Stromal cell of bone marrow (primary cell): ENCODE data around the gene GPRASP2.

Experiments
- DNase-seq: peaks from one replicate; pipeline ENCODE4 v3.0.0-alpha.2; 2012; ENCODE audit warnings: low read depth

GPRASP2 gene

DNA sequence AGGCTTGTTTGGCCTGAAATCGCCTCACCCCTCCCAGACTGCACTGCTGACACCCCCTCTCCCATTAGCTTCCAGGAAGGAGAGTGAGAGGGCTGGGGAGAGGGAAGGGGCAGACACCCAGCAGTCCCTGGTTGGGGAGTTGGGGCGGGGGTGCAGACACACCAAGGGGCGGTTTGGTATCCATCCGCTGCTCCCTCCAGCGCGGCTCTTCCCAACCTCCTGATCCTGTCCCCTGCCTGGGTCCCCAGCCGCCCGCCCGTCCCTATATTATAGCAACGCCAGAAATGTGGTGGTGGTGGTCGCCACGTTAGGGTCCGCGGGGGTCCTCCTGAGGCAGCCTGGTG lies 33.2 kb downstream of the GPRASP2 start:
- no peak for DNase-seq

DNA sequence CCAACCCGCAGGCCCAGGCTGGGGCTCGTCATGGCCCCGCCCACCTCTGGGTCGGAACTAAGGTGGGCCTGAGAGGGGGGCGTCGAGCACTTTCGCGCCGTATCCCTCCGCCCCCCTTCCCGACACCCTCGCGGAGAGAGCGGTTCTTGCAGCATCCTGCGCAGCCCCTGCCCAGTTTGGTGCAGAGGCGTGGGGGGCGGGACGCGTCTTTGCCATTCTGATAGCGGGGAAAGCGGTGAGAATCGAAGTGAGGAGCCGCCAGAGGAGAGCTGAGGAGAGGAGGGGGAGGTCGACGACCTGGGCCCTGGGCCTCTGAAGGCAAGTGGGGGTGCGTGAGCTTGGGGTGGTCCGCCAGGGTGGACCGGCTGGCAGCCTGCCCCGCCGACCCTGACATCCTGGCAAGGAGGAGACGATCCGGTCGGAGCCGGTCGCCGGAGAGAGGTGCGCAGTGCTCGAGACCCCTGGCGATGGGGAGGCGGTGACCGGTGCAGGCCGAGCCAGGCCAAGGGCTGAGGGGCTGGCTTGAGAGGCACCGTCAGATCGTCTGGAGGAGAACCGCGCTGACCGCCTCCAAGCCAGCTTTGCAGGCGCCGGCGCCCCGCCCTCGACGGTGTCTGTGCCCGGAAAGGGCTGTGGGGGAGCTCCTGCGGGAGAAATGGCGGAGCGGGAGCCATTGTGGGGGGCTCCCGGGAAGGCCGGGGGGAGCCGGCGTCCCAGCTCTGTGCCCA lies 33.8 kb downstream of the GPRASP2 start:
- DNase-seq = peak; percentile 7

- DNase-seq = peak; percentile 75
Measured at GRCh38 chrX:102765217-102765616, 53.0 kb downstream of the GPRASP2 start.

GRCh38 chrX:102765809-102766208 lies 53.6 kb downstream of the GPRASP2 start:
- DNase-seq = peak; percentile 47

- no peak for DNase-seq
Measured at GRCh38 chrX:102767287-102767686, 55.0 kb downstream of the GPRASP2 start.
